Suppressor macrophage (primary cell): Measurements from ENCODE around the gene TMEM202.
"Not testable (repeated sequence)": the region's sequence is repeated elsewhere in the genome, so short reads cannot be mapped to it uniquely, and the experiment has no call there.

Source experiments
- DNase-seq, 4 experiments: peaks; one replicate each; pipeline ENCODE4 v3.0.0-alpha.2; 2020 to 2022
- total RNA-seq, 17 experiments: gene quantifications; one replicate each; lab custom pipeline; 2026; ENCODE audit warnings: mixed read lengths in 6 of 17, inconsistent platforms in 3 of 17; lab: John Stamatoyannopoulos, UW

TMEM202 gene, protein sequence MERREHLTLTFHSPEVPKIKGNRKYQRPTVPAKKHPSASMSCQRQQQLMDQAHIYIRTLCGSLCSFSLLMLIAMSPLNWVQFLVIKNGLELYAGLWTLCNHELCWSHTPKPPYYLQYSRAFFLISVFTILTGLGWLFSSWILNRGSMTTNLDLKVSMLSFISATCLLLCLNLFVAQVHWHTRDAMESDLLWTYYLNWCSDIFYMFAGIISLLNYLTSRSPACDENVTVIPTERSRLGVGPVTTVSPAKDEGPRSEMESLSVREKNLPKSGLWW
- total RNA-seq = 0 to 0.22 (median 0) reads per million in 17 experiments

DNA sequence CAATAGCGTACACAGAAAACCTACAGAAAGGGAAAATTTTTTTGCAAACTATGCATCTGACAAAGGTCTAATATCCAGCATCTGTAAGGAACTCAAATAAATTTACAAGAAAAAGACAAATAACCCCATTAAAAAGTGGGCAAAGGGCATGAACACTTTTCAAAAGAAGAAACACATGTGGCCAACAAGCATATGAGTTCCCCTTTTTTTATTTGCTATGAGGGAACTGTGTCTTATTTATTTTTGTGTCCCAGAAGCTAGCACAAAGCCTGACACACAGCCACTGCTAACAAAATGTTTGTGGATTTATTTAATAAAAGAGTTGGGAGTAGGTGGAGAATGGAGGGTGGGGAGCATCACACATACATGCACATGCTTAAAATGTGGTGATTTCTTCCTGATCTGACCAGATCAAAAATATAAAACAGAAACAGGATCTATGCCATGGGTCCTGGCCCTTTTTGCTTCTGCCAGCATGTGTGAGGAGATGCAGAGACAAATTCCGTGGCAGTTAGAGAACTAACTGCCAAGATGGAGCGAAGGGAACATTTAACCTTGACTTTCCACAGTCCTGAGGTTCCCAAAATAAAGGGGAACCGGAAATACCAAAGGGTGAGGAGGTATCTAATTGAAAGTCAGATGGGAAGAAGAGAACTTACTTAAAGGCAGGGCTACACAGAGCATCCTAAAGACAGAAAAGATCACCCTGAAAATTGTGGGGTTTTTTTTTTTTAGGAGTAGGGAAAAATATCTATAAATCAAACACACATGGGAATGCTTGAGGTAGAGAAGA is at the start of gene TMEM202:
Gene TMEM202 (plus strand): TSS at position 510 of the 793 bp plus-strand sequence. CDS start 22 bp downstream, at position 532.
- peak; percentile 21 to 54 (median 35) for DNase-seq

- DNase-seq = no peak
These were observed 44.8 kb upstream of the TMEM202 start for GRCh38 chr15:72353266-72353665.

GRCh38 chr15:72354496-72354895 is 43.6 kb upstream of the TMEM202 start:
- no peak for DNase-seq

DNA sequence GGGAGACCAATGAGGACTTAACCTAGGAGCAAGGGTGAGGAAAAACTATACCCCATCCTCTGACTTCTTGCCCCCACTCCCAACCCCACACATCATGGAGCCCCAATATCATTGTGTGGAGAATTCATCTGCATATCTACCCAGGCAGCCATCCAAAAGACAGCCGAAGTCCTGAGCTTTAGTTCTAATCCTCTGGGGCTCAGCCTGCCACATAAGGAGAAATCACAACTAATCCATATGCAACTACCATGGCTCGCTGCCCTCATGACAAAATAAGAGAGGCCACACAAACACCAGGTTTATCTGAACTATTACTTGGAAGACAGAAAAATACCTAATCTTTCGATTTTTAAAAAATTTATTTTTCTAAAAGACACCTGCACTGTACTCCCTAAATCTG is 40.0 kb upstream of the TMEM202 start:
- DNase-seq = no peak

DNA sequence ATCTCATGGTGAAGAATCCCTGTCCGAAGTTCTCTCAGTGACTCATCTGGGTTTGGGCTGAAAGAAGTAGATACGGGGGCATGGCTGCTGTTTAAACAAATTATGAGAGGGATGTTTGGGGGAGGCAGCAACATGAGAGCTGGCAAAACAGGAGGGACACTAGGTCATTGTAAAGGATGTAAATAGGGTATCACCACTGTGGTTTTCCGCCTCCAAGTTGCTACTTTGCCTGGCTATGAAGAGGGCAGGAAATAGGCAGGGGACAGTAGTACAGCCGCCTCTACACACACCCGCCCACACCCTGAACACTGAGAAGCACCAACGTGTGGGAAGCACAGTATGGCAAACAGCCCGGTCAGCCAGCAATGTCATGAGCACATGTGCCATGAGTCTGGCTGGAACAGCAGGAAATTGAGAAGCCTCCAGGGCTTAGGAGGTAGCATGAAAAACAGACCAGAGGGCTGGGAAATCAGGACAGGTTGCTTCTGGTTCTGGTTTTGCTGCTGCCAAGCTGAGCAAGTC is 39.4 kb upstream of the TMEM202 start:
- peak; percentile 88 to 95 (median 94) for DNase-seq

DNA sequence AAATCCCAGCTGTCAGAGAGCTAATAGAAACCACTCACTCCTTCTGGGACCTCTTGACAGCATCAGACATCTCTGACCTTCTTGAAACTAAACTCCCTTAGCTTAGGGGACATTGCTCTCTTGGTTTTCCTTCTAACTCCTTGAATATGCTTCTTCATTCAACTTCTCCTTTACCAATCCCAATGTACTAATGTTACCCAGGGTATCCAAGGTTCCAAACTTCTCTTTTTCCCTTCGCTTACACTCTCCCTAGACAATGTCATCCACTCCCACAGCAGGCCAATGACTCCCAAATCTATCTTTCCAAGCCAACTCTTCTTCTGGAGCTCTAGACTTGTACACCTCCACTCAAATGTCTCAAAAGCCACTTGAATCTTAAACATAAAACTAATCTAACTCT is 36.9 kb upstream of the TMEM202 start:
- DNase-seq = peak in 3 of 4 experiments; percentile 24 to 64 (median 52)

- DNase-seq = peak; percentile 70 to 84 (median 80)
These were observed 32.3 kb upstream of the TMEM202 start for GRCh38 chr15:72365844-72366243.

DNA sequence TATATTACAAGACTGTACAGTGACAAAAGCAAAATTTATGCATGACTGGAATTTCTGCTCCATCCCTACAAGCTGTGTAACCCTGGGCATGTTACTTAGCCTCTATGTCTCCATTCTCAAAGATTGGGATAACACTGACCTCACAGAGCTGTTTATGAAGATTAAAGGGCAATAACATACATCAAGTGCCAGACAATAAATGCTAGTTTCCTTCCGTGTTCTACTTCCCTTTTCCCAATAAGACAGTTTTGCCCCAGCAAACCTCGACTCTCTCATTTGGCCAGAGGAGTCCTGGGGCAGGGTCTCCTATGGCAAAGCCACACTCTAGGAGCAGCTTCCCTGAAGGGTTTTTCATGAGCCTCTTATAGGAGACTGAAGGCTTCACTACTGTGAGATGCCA is 29.8 kb upstream of the TMEM202 start:
- DNase-seq = peak; percentile 43 to 72 (median 60)

GRCh38 chr15:72368899-72369298 is 29.2 kb upstream of the TMEM202 start:
- DNase-seq = peak; percentile 77 to 88 (median 84)

- peak; percentile 47 to 86 (median 69) for DNase-seq
These were observed 28.1 kb upstream of the TMEM202 start for GRCh38 chr15:72369964-72370363.

GRCh38 chr15:72372361-72372760 is 25.7 kb upstream of the TMEM202 start:
- peak in 2 of 4 experiments; percentile 33 to 39 for DNase-seq

DNA sequence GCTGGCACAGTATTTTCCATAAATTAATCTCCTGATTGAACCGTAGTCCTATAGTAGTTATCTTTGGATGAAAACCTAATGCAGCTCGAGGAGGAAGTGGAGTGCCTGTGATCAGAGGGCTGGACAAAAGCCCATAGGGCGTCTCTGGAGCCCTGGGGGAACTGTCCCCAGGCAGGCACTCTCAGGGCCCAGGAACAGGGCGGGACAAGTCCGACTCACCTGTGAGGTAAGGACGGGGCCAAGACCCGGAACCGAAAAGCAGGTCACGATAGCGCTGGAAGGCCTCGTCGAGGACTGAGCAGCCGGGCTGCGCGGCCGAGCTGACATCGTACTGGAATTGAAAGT is 22.6 kb upstream of the TMEM202 start:
- DNase-seq = peak; percentile 56 to 76 (median 70)

DNA sequence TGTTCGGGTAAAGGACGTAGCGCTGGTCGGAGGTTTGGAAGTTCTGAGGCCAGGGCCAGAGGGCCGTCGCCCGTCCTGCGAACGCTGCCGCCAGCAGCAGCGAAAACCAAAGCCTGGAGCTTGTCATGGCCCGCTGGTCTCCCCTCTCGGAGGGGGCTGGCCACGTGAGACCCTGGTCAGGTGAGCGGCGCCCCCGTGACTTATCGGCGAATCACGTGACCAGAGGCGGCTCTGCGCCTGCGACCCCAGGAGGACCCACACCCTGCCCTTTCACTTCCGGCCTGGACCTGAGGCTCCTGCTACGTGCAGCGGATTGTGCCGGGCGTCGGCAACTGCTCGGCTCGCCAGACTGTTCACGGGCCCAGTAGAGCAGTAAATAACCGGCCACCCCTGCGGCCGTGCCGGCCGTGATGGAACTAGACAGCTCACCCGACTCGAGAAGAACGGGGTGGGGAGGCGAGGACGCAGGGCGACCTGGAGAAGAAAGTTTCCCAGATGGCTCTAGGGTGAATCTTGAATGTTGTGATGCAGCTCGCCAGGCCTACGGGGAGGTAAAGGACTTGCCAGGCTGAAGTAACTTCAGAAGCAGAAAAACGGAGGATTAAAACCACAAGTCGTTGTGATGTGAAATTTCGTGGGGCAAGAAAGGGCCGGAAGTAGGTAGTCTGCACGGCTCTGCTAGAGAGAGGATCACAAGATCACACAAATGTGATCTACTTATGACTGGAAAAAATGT is 22.1 kb upstream of the TMEM202 start, which contains the start of gene HEXA:
Gene HEXA (minus strand): TSS at position 169 of the 736 bp plus-strand sequence. CDS start 42 bp downstream, at position 127.
- DNase-seq = peak; percentile 88 to 93 (median 92)

DNA sequence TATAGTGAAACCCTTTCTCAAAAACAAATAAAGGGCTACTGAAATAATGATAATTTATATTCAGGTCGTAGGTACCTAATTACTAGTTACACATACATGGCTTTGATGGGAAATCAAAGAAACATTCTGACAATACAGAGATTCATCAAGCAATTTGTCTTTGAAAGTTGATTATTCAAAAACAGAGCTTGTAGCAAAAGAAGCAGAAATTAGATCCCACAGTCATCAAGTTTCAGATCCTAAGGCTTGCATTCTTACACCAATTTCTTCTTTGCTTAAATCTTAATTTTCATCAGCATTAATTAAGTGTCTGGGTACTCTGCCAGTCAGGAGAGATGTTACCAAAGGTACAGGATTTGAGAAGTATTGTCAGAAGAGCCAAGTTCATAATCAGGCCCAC is 20.8 kb upstream of the TMEM202 start:
- peak in 2 of 4 experiments; percentile 36 to 51 for DNase-seq

GRCh38 chr15:72379106-72379505 is 19.0 kb upstream of the TMEM202 start:
- DNase-seq = not testable (repeated sequence)

DNA sequence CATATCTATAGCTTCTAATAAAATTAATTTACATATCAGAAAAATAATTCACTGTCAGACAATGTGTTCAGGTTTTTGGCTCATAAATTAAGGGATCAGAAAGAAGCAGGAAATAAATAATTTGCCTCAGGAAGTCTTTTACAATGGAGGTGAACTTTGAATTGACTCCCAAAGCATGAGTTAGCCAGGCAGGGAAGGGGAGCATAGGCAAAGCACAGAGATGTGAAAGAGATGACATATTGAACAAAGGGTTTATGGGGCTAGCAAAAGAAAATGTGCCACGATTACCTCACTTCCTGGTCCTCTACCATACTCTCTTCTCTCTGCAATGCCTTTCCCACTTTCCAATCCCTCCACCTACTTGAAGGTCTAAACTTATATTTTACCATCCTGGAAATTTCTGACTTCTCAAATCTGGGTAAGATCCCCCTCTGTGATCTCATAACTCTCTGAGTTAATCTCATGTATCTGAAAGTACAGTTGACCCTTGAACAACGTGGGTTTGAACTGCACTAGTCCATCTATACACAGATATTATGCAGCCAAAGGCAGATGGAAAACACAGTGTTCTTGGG is 18.2 kb upstream of the TMEM202 start:
- DNase-seq = no peak

DNA sequence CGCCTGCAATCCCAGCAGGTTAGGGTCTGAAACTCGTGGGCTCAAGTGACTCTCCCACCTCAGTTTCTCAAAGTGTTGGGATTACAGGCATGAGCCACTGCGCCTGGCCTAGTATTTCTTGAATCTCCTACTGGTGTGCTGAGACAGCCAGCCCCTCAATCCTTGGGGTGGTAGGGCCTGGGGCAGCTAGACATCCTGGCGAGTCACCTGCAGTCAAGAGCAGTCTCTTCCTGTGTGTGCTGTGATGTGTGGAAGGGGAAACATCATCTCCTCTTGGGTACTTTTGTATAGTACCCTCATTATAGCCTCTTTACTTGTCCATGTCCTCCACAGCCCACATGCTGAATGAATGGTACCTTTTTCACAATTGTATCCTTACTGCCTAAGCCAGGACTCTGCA is 17.4 kb upstream of the TMEM202 start:
- DNase-seq = no peak

GRCh38 chr15:72382146-72382545 is 16.0 kb upstream of the TMEM202 start:
- peak in 3 of 4 experiments; percentile 19 to 49 (median 23) for DNase-seq

DNA sequence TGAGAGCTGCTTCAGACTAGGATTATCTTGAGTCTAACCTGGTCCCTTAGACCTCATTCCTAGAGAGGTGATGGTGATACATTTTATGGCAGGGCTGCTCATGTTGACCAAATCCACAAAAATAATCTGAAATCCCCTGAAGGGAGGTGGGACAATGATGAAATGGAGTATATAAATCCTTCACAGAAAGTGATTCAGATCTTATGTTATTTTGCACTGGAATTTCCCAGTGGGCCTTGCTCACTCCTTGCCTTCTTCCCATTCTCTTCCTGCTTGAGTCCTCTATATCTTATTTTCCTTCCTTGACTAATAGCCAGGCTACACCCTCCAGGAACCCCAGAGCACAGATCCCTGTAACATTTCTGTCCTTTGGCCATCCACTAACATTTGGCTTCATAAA is 10.4 kb upstream of the TMEM202 start:
- no peak for DNase-seq

DNA sequence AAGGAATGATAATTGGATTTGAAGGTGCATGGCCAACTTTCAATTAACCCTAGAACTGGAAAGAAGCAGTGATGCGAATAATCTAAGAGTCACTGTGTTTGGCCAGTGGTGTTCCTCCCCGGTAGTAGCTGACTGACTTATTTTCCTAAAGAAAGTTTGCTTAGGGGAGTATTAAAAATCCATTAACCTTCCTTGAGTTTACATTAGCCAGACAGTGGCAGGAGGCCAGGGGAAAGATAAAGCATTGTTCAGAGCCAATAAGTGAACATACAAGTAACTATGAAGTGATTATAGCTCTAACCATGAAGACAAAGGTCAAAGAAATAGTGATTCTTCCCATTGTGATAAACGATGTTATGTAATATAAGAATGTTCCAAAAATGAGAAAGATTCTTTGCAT is 8.9 kb upstream of the TMEM202 start:
- DNase-seq = no peak

DNA sequence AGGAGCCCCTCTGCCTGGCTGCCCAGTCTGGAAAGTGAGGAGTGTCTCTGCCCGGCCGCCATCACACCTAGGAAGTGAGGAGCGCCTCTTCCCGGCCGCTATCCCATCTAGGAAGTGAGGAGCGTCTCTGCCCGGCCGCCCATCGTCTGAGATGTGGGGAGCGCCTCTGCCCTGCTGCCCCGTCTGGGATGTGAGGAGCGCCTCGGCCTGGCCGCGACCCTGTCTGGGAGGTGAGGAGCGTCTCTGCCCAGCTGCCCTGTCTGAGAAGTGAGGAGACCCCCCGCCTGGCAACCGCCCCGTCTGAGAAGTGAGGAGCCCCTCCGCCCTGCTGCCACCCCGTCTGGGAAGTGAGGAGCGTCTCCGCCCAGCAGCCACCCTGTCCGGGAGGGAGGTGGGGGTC is 1.8 kb upstream of the TMEM202 start:
- DNase-seq = not testable (repeated sequence)

DNA sequence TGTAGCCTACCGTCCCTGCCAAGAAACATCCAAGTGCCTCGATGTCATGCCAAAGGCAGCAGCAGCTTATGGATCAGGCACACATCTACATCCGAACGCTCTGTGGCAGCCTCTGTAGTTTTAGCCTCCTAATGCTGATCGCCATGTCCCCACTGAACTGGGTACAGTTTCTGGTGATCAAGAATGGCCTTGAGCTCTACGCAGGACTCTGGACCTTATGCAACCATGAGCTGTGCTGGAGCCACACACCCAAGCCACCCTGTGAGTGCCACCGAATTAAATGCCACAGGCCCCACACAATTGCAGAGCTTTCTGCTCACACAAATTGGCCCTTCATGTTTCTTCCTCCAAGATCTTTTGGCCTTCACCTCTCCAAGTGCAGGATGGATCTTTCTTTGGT is 543 bp downstream of the TMEM202 start:
- DNase-seq = no peak
